Spleen (tissue), 11 donors: ENCODE measurements around the gene ATOSA. TPM values are rescaled to one million over a fixed set of nuclear protein-coding genes. Genes with fewer than 3 reads are reported as not detected.
A peak's percentile ranks its signal among the peaks of the same experiment; 100 is the strongest.

Source experiments
- DNase-seq: peaks from one replicate; pipeline ENCODE4 v3.0.0-alpha.2; 2020
- H3K27ac ChIP-seq, 8 donors: fragments of 200-600 bp; sonication (generic) in 7 of 8; 1 replicate in 4 of 8; 2 replicates in 4 of 8; pipeline versions ENCODE4 v1.5.0 to v1.8.0; 2016 to 2021; ENCODE audit warnings: inconsistent platforms in 4 of 8, mild to moderate bottlenecking in 4 of 8, moderate library complexity in 1 of 8
- H3K27me3 ChIP-seq, 7 donors: fragments of 200-600 bp; sonication (generic) in 6 of 7; replicated peaks in 1 of 7; 1 replicate in 4 of 7; 2 replicates in 3 of 7; pipeline versions ENCODE4 v1.5.0 to v1.8.0; 2016 to 2021; ENCODE audit warnings: inconsistent platforms in 3 of 7, mild to moderate bottlenecking in 1 of 7
- H3K36me3 ChIP-seq, 6 donors: fragments of 200-600 bp; sonication (generic) in 5 of 6; 1 replicate in 4 of 6; 2 replicates in 2 of 6; pipeline versions ENCODE4 v1.5.0 to v1.8.0; 2016 to 2021; ENCODE audit warnings: inconsistent platforms in 2 of 6
- H3K4me1 ChIP-seq, 6 donors: fragments of 200-600 bp; sonication (generic) in 5 of 6; 1 replicate in 3 of 6; 2 replicates in 3 of 6; pipeline versions ENCODE4 v1.5.0 to v1.8.0; 2016 to 2021; ENCODE audit warnings: inconsistent platforms in 3 of 6
- H3K4me3 ChIP-seq, 8 donors: fragments of 200-600 bp; sonication (generic) in 7 of 8; 1 replicate in 4 of 8; 2 replicates in 4 of 8; pipeline versions ENCODE4 v1.5.0 to v1.8.0; 2016 to 2021; ENCODE audit warnings: inconsistent platforms in 4 of 8, mild to moderate bottlenecking in 4 of 8, moderate library complexity in 2 of 8
- H3K9me3 ChIP-seq, 8 donors: fragments of 200-600 bp; sonication (generic) in 7 of 8; 1 replicate in 4 of 8; 2 replicates in 4 of 8; pipeline versions ENCODE4 v1.5.0 to v1.8.0; 2016 to 2021; ENCODE audit warnings: inconsistent platforms in 4 of 8
- POLR2A ChIP-seq, 3 donors: fragments of 450-650 bp; IDR thresholded peaks; one replicate each; pipeline ENCODE4 v1.5.1; 2017; ENCODE audit warnings: antibody characterized with exemption in 3 of 3, mild to moderate bottlenecking in 1 of 3
- POLR2AphosphoS5 ChIP-seq, 3 donors: sonication (generic); formaldehyde crosslinking; IDR thresholded peaks; one replicate each; pipeline ENCODE4 v1.5.1; 2017; ENCODE audit warnings: antibody characterized with exemption in 3 of 3
- WGBS, 5 donors: extraction: QIAGEN DNeasy Blood & Tissue Kit in 3 of 5; methylation state at CpG; one replicate each; pipeline versions ENCODE4 v1.1.5 to v1.1.7; 2013 to 2018; 5-methylcytosine and 5-hydroxymethylcytosine counted together
- intact Hi-C: fragments of 100-400 bp; cut with DNase I; formaldehyde crosslinking; loops from one replicate; pipeline ENCODE4 v1.15.0; 2023; ENCODE audit warnings: low total_unique reads
- polyA plus RNA-seq, 3 donors: library from polyadenylated mRNA; stranded (reverse); fragments of 200-250 nt; gene quantifications; one replicate each; pipeline ENCODE4 v1.2.1, GENCODE V29; 2013
- total RNA-seq, 7 donors: library from RNA; depleted of rRNA in 3 of 7; stranded (reverse); fragments of >200 nt in 3 of 7; fragmentation: NEBNext Ultra II Directional in 4 of 7; extraction: Animal tissue kit (Norgen Biotek cat#: 25700) in 4 of 7; gene quantifications; one replicate each; pipeline versions ENCODE4 v1.1.0 to v1.2.1, GENCODE V29; 2016 to 2021
- TF ChIP-seq, protein P1 (sequence below), 11 experiments: fragments of 200-600 bp in 7 of 11; fragments of 450-650 bp in 4 of 11; sonication (generic) in 4 of 11; IDR thresholded peaks in 8 of 11; conservative IDR thresholded peaks in 3 of 11; 1 replicate in 7 of 11; 2 replicates in 4 of 11; pipeline versions ENCODE4 v1.4.0 to v1.8.0; 2016 to 2021; ENCODE audit warnings: antibody characterized with exemption in 11 of 11, inconsistent platforms in 4 of 11, mild to moderate bottlenecking in 1 of 11
- donor health status: healthy with polysubstance abuse.
- donor health status: DM: no; HTN: no; CAD: no; lungs with moderate emphysema.
- donor health status: DM: no; HTN: no; CAD: no.
- donor health status: Bipolar disorder and iron deficiency.
- donor health status: healthy.
- donor health status: DM: no; HTN: no; CAD: no.
- donor health status: DM: yes; HTN: yes; CAD: no.

The ATOSA gene
- total and polyA plus RNA-seq, 10 donors, result 57.0 to 148 (median 74.7) TPM

DNA sequence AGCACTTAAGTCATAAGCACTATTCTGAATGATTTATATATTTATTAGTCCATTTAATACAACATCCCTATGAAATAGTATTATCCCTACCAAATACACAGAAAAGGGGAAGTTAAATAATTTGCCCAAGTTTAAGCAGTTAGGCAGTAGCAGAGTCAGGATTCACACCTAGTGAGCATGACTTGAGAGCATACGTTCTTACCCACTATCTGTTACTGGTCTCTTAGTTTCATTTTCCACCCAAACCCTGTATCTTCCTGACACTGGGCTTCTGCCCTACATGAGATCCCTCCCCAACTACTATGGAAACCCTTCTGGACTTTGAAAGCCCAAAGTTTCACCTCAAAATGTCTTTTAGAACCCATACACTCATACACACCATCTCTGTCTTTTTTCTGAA lies 4.4 kb upstream of the ATOSA start:
- H3K9me3 ChIP-seq, result no peaks in the 10 kb centered on the region
- H3K27ac ChIP-seq, result peak overlapping the region; percentile 44 to 99 (median 90)
- no peak for DNase-seq
- H3K4me1 ChIP-seq, result peaks cover 13 to 56% (median 40%) of the 10 kb centered on the region in 6 donors
- peak overlapping the region in 1 of 8 donors; percentile 0 for H3K4me3 ChIP-seq
- no peaks in the 10 kb centered on the region for H3K36me3 ChIP-seq
- 3 to 19% (median 13%) methylated on average over 1 of the region's 1 CpG for WGBS, 5 donors
- intact Hi-C loops, result no loop called here
- TF ChIP-seq, protein P1, sequence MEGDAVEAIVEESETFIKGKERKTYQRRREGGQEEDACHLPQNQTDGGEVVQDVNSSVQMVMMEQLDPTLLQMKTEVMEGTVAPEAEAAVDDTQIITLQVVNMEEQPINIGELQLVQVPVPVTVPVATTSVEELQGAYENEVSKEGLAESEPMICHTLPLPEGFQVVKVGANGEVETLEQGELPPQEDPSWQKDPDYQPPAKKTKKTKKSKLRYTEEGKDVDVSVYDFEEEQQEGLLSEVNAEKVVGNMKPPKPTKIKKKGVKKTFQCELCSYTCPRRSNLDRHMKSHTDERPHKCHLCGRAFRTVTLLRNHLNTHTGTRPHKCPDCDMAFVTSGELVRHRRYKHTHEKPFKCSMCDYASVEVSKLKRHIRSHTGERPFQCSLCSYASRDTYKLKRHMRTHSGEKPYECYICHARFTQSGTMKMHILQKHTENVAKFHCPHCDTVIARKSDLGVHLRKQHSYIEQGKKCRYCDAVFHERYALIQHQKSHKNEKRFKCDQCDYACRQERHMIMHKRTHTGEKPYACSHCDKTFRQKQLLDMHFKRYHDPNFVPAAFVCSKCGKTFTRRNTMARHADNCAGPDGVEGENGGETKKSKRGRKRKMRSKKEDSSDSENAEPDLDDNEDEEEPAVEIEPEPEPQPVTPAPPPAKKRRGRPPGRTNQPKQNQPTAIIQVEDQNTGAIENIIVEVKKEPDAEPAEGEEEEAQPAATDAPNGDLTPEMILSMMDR (IDR thresholded peaks at IDR 0.05 in 8 of 11, conservative IDR thresholded peaks at IDR 0.05 in 3 of 11), result no peak
- no peak for TF ChIP-seq POLR2AphosphoS5 (IDR thresholded peaks at IDR 0.05)
- TF ChIP-seq POLR2A (IDR thresholded peaks at IDR 0.05), result no peak
- no peaks in the 10 kb centered on the region for H3K27me3 ChIP-seq

DNA sequence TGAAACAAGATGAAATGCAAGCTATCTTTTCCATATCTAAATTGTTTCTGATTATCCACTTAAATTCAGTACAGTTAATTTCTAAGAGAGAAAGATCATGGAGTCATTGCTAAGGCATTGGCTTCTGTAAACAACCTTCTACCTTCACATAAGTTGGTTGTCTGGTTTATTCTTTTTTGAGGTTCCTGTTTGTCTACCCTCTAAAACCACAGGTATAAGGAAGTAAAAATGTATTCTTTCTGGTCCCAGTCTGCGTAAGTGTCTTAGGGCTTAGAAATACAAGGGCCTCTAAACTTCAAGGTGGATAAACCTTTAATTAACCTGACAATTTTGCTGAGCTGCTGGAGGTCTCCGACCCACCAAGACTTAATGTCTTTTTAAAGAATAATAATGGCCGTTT lies 3.6 kb upstream of the ATOSA start:
- intact Hi-C loops, result no loop called here
- no peak for DNase-seq
- Histone ChIP-seq H3K4me1 (peaks cover 13 to 60% (median 44%) of the 10 kb centered on the region in 6 donors), H3K27ac (peak overlapping the region; percentile 11 to 99 (median 90)), H3K36me3 (no peaks in the 10 kb centered on the region), H3K4me3 (peak overlapping the region in 1 of 8 donors; percentile 4), H3K27me3 (no peaks in the 10 kb centered on the region), H3K9me3 (no peaks in the 10 kb centered on the region)
- 46 to 54% (median 50%) methylated on average over 3 of the region's 3 CpGs for WGBS, 5 donors
- TF ChIP-seq, protein P1 (IDR thresholded peaks at IDR 0.05 in 8 of 11, conservative IDR thresholded peaks at IDR 0.05 in 3 of 11), result no peak
- TF ChIP-seq POLR2A (IDR thresholded peaks at IDR 0.05) (no peak), POLR2AphosphoS5 (IDR thresholded peaks at IDR 0.05) (no peak)

DNA sequence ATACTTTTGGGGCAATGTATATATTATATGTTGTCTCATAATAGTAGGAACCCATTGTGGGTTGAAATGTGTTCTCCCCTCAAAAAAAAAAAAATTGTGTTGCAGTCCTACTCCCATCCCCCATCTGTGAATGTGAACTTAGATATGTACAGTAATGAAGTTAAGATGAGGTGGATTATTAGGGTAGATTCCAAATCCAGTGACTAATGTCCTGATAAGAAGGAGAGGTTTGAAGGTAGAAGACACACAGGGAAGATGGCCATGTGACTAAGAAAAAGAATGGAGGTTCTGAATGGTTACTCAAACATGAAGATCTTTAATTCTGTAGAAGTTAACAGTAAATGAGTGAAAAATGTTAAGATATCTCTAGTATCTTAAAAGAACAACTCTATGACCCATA lies 3.0 kb upstream of the ATOSA start:
- intact Hi-C loops, result no loop called here
- H3K27me3 ChIP-seq, result no peaks in the 10 kb centered on the region
- H3K9me3 ChIP-seq, result no peaks in the 10 kb centered on the region
- DNase-seq, result no peak
- H3K36me3 ChIP-seq, result peaks cover 0 to under 1% (median 0%) of the 10 kb centered on the region in 6 donors
- H3K4me1 ChIP-seq, result peaks cover 16 to 66% (median 50%) of the 10 kb centered on the region in 6 donors
- no peak overlapping the region for H3K4me3 ChIP-seq
- TF ChIP-seq, protein P1 (IDR thresholded peaks at IDR 0.05 in 8 of 11, conservative IDR thresholded peaks at IDR 0.05 in 3 of 11), result no peak
- no peak for TF ChIP-seq POLR2A (IDR thresholded peaks at IDR 0.05)
- TF ChIP-seq POLR2AphosphoS5 (IDR thresholded peaks at IDR 0.05), result no peak
- peak overlapping the region in 7 of 8 donors; percentile 60 to 99 (median 99) for H3K27ac ChIP-seq

DNA sequence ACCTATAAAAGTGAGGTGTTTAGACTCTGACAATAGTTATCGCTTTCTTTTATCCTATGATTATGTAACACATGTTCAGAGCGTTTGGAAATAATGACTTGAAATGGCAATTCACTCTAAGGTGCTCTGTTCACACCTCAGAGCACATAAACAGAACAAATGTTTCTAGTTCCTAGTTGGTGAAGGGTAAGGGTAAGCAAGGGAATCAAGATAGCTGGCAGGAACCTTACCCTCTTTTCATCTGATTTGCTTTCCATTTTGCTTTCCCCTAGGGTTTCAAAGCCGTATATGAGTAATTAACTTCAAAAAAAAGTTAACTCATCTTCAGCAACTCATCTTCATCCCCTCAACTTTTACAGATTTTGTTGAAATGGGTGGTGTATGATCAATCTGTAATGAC lies 2.3 kb upstream of the ATOSA start:
- no peaks in the 10 kb centered on the region for H3K9me3 ChIP-seq
- WGBS, 5 donors, result 69 to 78% (median 76%) methylated on average over 3 of the region's 3 CpGs
- H3K36me3 ChIP-seq, result peaks cover 0 to 8% (median 0%) of the 10 kb centered on the region in 6 donors
- no peak overlapping the region for H3K4me3 ChIP-seq
- TF ChIP-seq POLR2A (IDR thresholded peaks at IDR 0.05) (no peak), POLR2AphosphoS5 (IDR thresholded peaks at IDR 0.05) (no peak)
- TF ChIP-seq, protein P1 (IDR thresholded peaks at IDR 0.05 in 8 of 11, conservative IDR thresholded peaks at IDR 0.05 in 3 of 11), result no peak
- peak overlapping the region in 7 of 8 donors; percentile 60 to 99 (median 99) for H3K27ac ChIP-seq
- intact Hi-C loops, result no loop called here
- no peak for DNase-seq
- H3K4me1 ChIP-seq, result peaks cover 24 to 73% (median 58%) of the 10 kb centered on the region in 6 donors
- no peaks in the 10 kb centered on the region for H3K27me3 ChIP-seq
